Vagina (tissue), 2 donors: ENCODE results near the gene ATOH8. TPM values are rescaled to one million over a fixed set of nuclear protein-coding genes. Genes with fewer than 3 reads are reported as not detected.

Experiments used
- DNase-seq, 2 donors: peaks; one replicate each; pipeline ENCODE4 v3.0.0-alpha.2; 2017; ENCODE audit errors: extremely low spot score in 2 of 2
- H3K27ac ChIP-seq: fragments of 200-600 bp; sonication (generic); one replicate; pipeline ENCODE4 v1.5.1; 2019
- H3K27me3 ChIP-seq: fragments of 200-600 bp; sonication (generic); one replicate; pipeline ENCODE4 v1.5.1; 2019
- H3K36me3 ChIP-seq, 2 donors: fragments of 200-600 bp; sonication (generic); one replicate each; pipeline ENCODE4 v1.5.1; 2017 to 2019
- H3K4me1 ChIP-seq: fragments of 200-600 bp; sonication (generic); one replicate; pipeline ENCODE4 v1.5.1; 2019
- H3K4me3 ChIP-seq, 2 donors: fragments of 200-600 bp; sonication (generic); 1 replicate in 1 of 2; 2 replicates in 1 of 2; pipeline ENCODE4 v1.5.1; 2016 to 2019
- H3K9me3 ChIP-seq: fragments of 200-600 bp; sonication (generic); one replicate; pipeline ENCODE4 v1.5.1; 2019
- POLR2A ChIP-seq, 2 donors: fragments of 450-650 bp; IDR thresholded peaks; one replicate each; pipeline ENCODE4 v1.6.1; 2017; ENCODE audit warnings: antibody characterized with exemption in 2 of 2, mild to moderate bottlenecking in 2 of 2, moderate library complexity in 2 of 2
- POLR2AphosphoS5 ChIP-seq, 2 donors: sonication (generic); formaldehyde crosslinking; IDR thresholded peaks; one replicate each; pipeline ENCODE4 v1.9.0; 2017; ENCODE audit warnings: antibody characterized with exemption in 2 of 2, mild to moderate bottlenecking in 2 of 2, low read depth in 1 of 2; ENCODE audit not compliant: insufficient read depth in 1 of 2
- intact Hi-C: fragments of 100-400 bp; cut with DNase I; formaldehyde crosslinking; loops from one replicate; pipeline ENCODE4 v1.15.1; 2023
- total RNA-seq: library from RNA; depleted of rRNA; stranded (reverse); fragments of >200 nt; gene quantifications from one replicate; pipeline ENCODE4 v1.2.3, GENCODE V29; 2016
- TF ChIP-seq, protein P1 (sequence below), 3 experiments: fragments of 450-650 bp in 2 of 3; fragments of 200-600 bp in 1 of 3; sonication (generic) in 1 of 3; IDR thresholded peaks; one replicate each; pipeline ENCODE4 v1.5.1; 2017 to 2019; ENCODE audit warnings: antibody characterized with exemption in 3 of 3, mild to moderate bottlenecking in 2 of 3, moderate library complexity in 2 of 3

Gene ATOH8
- total RNA-seq, 1 donor from 2014 or later: 66.5 TPM

DNA sequence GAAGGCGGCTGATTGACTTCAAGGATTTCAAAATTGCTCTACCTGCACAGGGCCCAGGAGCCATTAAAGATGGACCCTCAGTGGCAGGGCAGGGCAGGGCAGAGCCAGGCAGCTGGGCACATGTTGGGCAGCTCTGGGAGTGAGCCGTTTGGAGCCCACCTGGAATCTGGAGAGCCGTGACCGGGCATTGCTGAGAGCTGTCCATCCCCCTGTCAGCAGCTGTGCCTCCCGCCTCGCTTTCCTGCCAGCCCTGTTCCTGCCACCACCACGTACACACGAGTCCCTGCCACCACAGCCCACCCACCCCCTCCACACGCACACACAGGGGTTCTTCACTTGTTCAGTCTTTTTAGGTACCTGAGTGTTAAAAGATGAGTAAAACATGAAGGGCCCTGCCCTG lies 22.9 kb downstream of the ATOH8 start:
- no peak for TF ChIP-seq POLR2A (IDR thresholded peaks at IDR 0.05)
- TF ChIP-seq, protein P1, sequence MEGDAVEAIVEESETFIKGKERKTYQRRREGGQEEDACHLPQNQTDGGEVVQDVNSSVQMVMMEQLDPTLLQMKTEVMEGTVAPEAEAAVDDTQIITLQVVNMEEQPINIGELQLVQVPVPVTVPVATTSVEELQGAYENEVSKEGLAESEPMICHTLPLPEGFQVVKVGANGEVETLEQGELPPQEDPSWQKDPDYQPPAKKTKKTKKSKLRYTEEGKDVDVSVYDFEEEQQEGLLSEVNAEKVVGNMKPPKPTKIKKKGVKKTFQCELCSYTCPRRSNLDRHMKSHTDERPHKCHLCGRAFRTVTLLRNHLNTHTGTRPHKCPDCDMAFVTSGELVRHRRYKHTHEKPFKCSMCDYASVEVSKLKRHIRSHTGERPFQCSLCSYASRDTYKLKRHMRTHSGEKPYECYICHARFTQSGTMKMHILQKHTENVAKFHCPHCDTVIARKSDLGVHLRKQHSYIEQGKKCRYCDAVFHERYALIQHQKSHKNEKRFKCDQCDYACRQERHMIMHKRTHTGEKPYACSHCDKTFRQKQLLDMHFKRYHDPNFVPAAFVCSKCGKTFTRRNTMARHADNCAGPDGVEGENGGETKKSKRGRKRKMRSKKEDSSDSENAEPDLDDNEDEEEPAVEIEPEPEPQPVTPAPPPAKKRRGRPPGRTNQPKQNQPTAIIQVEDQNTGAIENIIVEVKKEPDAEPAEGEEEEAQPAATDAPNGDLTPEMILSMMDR (IDR thresholded peaks at IDR 0.05): no peak
- no peak for TF ChIP-seq POLR2AphosphoS5 (IDR thresholded peaks at IDR 0.05; ENCODE audit: insufficient read depth in 1 of 2, low read depth in 1 of 2)
- intact Hi-C loops: no loop called here

DNA sequence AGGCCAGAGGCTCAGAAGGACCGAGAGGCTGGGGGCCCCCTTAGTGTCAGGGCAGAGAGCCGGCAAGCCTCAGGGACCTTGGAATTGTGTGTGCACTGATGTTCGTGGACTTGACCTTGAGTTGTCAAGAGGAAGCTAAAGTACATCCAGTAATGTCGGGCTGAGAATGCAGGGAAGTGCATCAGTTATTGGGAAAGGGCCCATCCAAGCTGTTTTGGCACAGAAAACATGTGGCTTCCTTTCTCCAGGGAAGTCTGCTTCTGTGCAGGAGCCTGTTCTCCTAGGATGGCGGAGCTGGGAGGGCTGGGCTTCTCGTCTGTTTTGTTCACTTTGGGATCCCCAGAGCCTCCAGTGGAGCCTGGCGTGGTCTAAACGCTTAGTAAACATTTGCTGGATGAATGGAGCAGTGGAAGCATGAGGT lies 23.7 kb downstream of the ATOH8 start:
- no peaks in the 10 kb centered on the region for H3K27me3 ChIP-seq
- H3K4me1 ChIP-seq: peaks cover 89% of the 10 kb centered on the region
- H3K9me3 ChIP-seq: no peaks in the 10 kb centered on the region
- intact Hi-C loops: no loop called here
- no peak overlapping the region for H3K4me3 ChIP-seq
- H3K36me3 ChIP-seq: no peaks in the 10 kb centered on the region
- TF ChIP-seq, protein P1 (IDR thresholded peaks at IDR 0.05): no peak
- TF ChIP-seq POLR2AphosphoS5 (IDR thresholded peaks at IDR 0.05; ENCODE audit: insufficient read depth in 1 of 2, low read depth in 1 of 2) (no peak), POLR2A (IDR thresholded peaks at IDR 0.05) (no peak)
- no peak for DNase-seq
- peak overlapping the region; percentile 13 for H3K27ac ChIP-seq

More for the DNA sequence above, 22.9 kb downstream of the ATOH8 start:
- H3K27me3 ChIP-seq: no peaks in the 10 kb centered on the region
- DNase-seq: no peak
- H3K4me1 ChIP-seq: peaks cover 97% of the 10 kb centered on the region
- H3K36me3 ChIP-seq: no peaks in the 10 kb centered on the region
- H3K9me3 ChIP-seq: no peaks in the 10 kb centered on the region
- H3K27ac ChIP-seq: peak overlapping the region; percentile 13
- H3K4me3 ChIP-seq: no peak overlapping the region

GRCh38 chr2:85778646-85779379 lies 25.0 kb downstream of the ATOH8 start:
- intact Hi-C loops: no loop called here
- H3K27ac ChIP-seq: peak overlapping the region; percentile 3
- no peaks in the 10 kb centered on the region for H3K36me3 ChIP-seq
- no peaks in the 10 kb centered on the region for H3K9me3 ChIP-seq
- H3K27me3 ChIP-seq: no peaks in the 10 kb centered on the region
- no peak overlapping the region for H3K4me3 ChIP-seq
- TF ChIP-seq POLR2AphosphoS5 (IDR thresholded peaks at IDR 0.05; ENCODE audit: insufficient read depth in 1 of 2, low read depth in 1 of 2) (no peak), POLR2A (IDR thresholded peaks at IDR 0.05) (no peak)
- TF ChIP-seq, protein P1 (IDR thresholded peaks at IDR 0.05): no peak
- H3K4me1 ChIP-seq: peaks cover 77% of the 10 kb centered on the region
- no peak for DNase-seq

GRCh38 chr2:85779641-85780315 lies 26.0 kb downstream of the ATOH8 start:
- no peaks in the 10 kb centered on the region for H3K27me3 ChIP-seq
- H3K36me3 ChIP-seq: no peaks in the 10 kb centered on the region
- no peaks in the 10 kb centered on the region for H3K9me3 ChIP-seq
- no peak overlapping the region for H3K27ac ChIP-seq
- H3K4me1 ChIP-seq: peaks cover 73% of the 10 kb centered on the region
- no peak for DNase-seq
- no peak overlapping the region for H3K4me3 ChIP-seq
- intact Hi-C loops: no loop called here
- TF ChIP-seq POLR2A (IDR thresholded peaks at IDR 0.05) (no peak), POLR2AphosphoS5 (IDR thresholded peaks at IDR 0.05; ENCODE audit: insufficient read depth in 1 of 2, low read depth in 1 of 2) (no peak)
- TF ChIP-seq, protein P1 (IDR thresholded peaks at IDR 0.05): no peak
